ENCODE results near the gene HEATR1. TPM values are rescaled to one million over a fixed set of nuclear protein-coding genes. Genes with fewer than 3 reads are reported as not detected.

The HEATR1 gene
- total RNA-seq, 1 experiment from 2014 or later, result 73.0 TPM

DNA sequence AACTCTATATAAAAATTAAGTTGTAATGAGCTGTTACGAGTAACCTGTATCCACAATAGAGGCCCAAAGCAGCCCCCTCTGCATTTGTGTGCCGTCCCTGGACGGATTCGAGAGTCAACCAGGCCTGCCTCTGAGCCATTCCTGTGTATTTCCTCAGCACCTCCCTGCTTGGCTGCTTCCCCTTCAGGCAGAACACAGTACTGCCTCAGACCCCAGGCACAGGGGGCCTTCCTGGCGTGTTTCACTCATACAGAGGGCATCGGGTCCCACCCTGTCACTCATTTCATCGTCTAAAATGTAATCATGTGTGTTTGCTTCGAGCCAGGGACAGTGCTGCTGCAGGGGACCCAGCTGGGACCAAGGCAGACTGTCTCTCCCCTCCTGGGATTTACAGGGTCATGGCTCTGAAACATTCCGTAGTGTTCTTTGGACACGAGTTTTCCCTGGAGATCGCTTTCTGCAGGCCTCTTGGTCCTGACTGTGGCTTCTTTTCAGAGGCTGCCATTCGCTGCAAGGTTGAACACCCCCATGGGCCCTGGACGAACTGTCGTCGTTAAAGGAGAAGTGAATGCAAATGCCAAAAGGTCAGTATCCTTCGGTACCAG lies 61.1 kb downstream of the HEATR1 start:
- CTCF ChIA-PET, result no interaction called here
- H3K27ac Mint-ChIP-seq, result peak overlapping the region; percentile 66; the same call in 1 of the 2 replicates
- TF ChIP-seq NR2C2 (CRISPR knock-in tag; IDR thresholded peaks at IDR 0.05), result no peak
- TF ChIP-seq, protein P1, sequence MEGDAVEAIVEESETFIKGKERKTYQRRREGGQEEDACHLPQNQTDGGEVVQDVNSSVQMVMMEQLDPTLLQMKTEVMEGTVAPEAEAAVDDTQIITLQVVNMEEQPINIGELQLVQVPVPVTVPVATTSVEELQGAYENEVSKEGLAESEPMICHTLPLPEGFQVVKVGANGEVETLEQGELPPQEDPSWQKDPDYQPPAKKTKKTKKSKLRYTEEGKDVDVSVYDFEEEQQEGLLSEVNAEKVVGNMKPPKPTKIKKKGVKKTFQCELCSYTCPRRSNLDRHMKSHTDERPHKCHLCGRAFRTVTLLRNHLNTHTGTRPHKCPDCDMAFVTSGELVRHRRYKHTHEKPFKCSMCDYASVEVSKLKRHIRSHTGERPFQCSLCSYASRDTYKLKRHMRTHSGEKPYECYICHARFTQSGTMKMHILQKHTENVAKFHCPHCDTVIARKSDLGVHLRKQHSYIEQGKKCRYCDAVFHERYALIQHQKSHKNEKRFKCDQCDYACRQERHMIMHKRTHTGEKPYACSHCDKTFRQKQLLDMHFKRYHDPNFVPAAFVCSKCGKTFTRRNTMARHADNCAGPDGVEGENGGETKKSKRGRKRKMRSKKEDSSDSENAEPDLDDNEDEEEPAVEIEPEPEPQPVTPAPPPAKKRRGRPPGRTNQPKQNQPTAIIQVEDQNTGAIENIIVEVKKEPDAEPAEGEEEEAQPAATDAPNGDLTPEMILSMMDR (IDR thresholded peaks at IDR 0.05), result peak; percentile 32; the same call in 1 of the 2 replicates
- no peak overlapping the region for H3K4me3 Mint-ChIP-seq
- H3K36me3 Mint-ChIP-seq, result peaks cover 37% of the 10 kb centered on the region
- 0 out of 2 replicates have a peak, but pooled peaks cover 3% of the 10 kb centered on the region for H3K4me1 Mint-ChIP-seq
- peak; percentile 93 for ATAC-seq
- peak; percentile 32 for DNase-seq (ENCODE audit: low spot score)
- H3K9me3 Mint-ChIP-seq, result no peaks in the 10 kb centered on the region
- H3K27me3 Mint-ChIP-seq (ENCODE audit: low read depth), result no peaks in the 10 kb centered on the region
- POLR2A ChIA-PET, result no interaction called here

DNA sequence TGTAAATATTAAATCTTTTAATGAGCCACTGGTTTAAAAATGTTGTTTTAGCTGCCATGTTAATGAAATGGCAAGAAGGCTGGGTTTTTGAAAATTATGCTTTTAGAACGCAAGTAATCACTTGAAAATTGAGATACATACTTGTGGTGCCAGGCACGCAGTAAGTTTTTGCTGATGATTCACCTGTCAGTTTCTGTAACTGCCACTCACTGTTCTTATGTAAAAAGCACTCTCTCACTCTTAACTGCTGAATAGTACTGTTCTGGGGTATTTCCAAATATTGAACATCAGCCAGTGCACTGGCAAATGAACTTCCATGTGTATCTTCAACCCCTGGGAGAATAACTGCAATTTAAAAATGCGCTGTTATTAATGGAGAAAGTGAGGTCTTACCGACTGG lies 62.6 kb downstream of the HEATR1 start:
- DNase-seq (ENCODE audit: low spot score) (no peak), ATAC-seq (no peak)
- TF ChIP-seq, protein P2, sequence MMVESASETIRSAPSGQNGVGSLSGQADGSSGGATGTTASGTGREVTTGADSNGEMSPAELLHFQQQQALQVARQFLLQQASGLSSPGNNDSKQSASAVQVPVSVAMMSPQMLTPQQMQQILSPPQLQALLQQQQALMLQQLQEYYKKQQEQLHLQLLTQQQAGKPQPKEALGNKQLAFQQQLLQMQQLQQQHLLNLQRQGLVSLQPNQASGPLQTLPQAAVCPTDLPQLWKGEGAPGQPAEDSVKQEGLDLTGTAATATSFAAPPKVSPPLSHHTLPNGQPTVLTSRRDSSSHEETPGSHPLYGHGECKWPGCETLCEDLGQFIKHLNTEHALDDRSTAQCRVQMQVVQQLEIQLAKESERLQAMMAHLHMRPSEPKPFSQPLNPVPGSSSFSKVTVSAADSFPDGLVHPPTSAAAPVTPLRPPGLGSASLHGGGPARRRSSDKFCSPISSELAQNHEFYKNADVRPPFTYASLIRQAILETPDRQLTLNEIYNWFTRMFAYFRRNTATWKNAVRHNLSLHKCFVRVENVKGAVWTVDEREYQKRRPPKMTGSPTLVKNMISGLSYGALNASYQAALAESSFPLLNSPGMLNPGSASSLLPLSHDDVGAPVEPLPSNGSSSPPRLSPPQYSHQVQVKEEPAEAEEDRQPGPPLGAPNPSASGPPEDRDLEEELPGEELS (CRISPR knock-in tag; IDR thresholded peaks at IDR 0.05), result no peak
- TF ChIP-seq EMX1 (CRISPR knock-in tag; IDR thresholded peaks at IDR 0.05) (no peak), NFYB (CRISPR knock-in tag; conservative IDR thresholded peaks at IDR 0.05; ENCODE audit: low read depth) (no peak)
- TF ChIP-seq, protein P3, sequence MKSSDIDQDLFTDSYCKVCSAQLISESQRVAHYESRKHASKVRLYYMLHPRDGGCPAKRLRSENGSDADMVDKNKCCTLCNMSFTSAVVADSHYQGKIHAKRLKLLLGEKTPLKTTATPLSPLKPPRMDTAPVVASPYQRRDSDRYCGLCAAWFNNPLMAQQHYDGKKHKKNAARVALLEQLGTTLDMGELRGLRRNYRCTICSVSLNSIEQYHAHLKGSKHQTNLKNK (CRISPR knock-in tag; IDR thresholded peaks at IDR 0.05), result no peak
- Mint-ChIP-seq H3K27me3 (ENCODE audit: low read depth) (no peaks in the 10 kb centered on the region), H3K27ac (no peak overlapping the region), H3K9me3 (no peaks in the 10 kb centered on the region), H3K4me1 (no peaks in the 10 kb centered on the region), H3K36me3 (peaks cover 30% of the 10 kb centered on the region), H3K4me3 (no peak overlapping the region)
- POLR2A ChIA-PET, result no interaction called here
- CTCF ChIA-PET, result no interaction called here

DNA sequence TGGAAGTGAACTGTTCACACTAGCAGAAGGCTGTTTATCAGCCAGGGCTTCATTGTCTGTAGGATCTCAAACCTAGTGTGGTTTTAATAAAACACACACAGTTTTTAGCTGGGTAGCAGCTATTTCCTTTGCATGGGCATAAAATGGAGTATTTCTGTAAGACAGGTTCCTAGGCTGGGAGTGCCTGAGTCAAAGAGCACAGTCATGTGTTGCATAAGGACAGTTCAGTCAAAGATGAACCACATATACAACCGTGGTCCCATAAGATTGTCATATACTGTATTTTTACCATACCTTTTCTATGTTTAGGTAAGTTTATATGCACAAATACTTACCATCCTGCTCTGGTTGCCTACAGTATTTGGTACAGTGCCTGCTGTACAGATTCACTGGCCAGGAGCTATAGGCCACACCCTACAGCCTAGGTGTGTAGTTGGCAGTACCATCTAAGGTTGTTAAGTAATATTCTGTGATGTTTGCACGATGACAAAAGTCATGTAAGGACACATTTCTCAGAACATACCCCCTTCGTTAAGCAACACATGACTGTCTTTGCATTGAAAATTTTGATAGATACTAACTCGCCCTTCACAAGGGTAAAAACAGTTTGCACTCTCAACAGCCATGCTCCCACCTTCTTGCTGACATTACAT lies 63.4 kb downstream of the HEATR1 start:
- ChIA-PET CTCF (no interaction called here), POLR2A (no interaction called here)
- Mint-ChIP-seq H3K27me3 (ENCODE audit: low read depth) (no peaks in the 10 kb centered on the region), H3K36me3 (peaks cover 25% of the 10 kb centered on the region), H3K27ac (no peak overlapping the region), H3K4me3 (no peak overlapping the region), H3K9me3 (no peaks in the 10 kb centered on the region), H3K4me1 (peaks cover 6% of the 10 kb centered on the region; the same call in 1 of the 2 replicates)
- no peak for TF ChIP-seq GTF2I (CRISPR knock-in tag; conservative IDR thresholded peaks at IDR 0.05)
- TF ChIP-seq, protein P4, sequence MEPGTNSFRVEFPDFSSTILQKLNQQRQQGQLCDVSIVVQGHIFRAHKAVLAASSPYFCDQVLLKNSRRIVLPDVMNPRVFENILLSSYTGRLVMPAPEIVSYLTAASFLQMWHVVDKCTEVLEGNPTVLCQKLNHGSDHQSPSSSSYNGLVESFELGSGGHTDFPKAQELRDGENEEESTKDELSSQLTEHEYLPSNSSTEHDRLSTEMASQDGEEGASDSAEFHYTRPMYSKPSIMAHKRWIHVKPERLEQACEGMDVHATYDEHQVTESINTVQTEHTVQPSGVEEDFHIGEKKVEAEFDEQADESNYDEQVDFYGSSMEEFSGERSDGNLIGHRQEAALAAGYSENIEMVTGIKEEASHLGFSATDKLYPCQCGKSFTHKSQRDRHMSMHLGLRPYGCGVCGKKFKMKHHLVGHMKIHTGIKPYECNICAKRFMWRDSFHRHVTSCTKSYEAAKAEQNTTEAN (CRISPR knock-in tag; IDR thresholded peaks at IDR 0.05), result no peak
- DNase-seq (ENCODE audit: low spot score) (no peak), ATAC-seq (no peak)

DNA sequence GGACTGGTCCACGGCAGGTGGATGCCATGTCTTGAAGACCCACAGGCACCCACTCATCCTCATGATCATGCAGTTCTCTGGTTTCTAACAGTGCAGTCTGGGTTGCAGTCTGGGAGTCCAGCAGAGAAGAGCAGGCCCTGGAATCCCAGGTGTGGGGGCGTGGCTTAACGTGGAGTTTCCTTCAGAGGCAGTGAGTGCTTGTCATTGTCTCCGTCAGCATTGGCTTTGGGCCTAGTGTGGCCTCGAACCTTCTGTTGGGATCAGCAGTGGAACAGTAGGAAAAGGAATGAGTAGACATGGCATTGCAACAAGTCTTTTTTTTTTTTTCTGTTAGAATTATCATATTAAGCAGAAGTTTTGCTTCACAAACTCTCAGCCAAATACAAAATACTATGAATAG lies 67.8 kb downstream of the HEATR1 start:
- DNase-seq (ENCODE audit: low spot score), result peak; percentile 39

More for the DNA sequence above, 67.8 kb downstream of the HEATR1 start:
- ChIA-PET POLR2A (no interaction called here), CTCF (no interaction called here)
- Mint-ChIP-seq H3K4me1 (peaks cover 8% of the 10 kb centered on the region), H3K4me3 (no peak overlapping the region), H3K36me3 (peaks cover 3% of the 10 kb centered on the region; the same call in 1 of the 2 replicates), H3K27me3 (ENCODE audit: low read depth) (no peaks in the 10 kb centered on the region), H3K9me3 (no peaks in the 10 kb centered on the region), H3K27ac (0 out of 2 replicates have a peak overlapping the region, but pooled peaks have one; percentile 18)
- peak; percentile 31; the same call in 1 of the 2 replicates for ATAC-seq
- TF ChIP-seq ZNF317 (CRISPR knock-in tag; IDR thresholded peaks at IDR 0.05; ENCODE audit: borderline replicate concordance, low read depth) (no peak), ESRRA (CRISPR knock-in tag; IDR thresholded peaks at IDR 0.05; ENCODE audit: borderline replicate concordance) (no peak), FOXK1 (CRISPR knock-in tag; IDR thresholded peaks at IDR 0.05) (no peak), FOXP1 (CRISPR knock-in tag; IDR thresholded peaks at IDR 0.05; ENCODE audit: borderline replicate concordance) (no peak), GTF2I (CRISPR knock-in tag; conservative IDR thresholded peaks at IDR 0.05) (no peak)
- TF ChIP-seq, protein P1 (IDR thresholded peaks at IDR 0.05), result no peak
- TF ChIP-seq, protein P5, sequence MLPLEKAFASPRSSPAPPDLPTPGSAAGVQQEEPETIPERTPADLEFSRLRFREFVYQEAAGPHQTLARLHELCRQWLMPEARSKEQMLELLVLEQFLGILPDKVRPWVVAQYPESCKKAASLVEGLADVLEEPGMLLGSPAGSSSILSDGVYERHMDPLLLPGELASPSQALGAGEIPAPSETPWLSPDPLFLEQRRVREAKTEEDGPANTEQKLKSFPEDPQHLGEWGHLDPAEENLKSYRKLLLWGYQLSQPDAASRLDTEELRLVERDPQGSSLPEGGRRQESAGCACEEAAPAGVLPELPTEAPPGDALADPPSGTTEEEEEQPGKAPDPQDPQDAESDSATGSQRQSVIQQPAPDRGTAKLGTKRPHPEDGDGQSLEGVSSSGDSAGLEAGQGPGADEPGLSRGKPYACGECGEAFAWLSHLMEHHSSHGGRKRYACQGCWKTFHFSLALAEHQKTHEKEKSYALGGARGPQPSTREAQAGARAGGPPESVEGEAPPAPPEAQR (CRISPR knock-in tag; IDR thresholded peaks at IDR 0.05), result no peak

Measured in WTC11 (cell line).